Endothelial cell of umbilical vein (primary cell): ENCODE results near the gene CRNN. TPM values are rescaled to one million over a fixed set of nuclear protein-coding genes. Genes with fewer than 3 reads are reported as not detected.

Source experiments
- BruUV-seq: library from RNA; stranded (reverse); fragments of 400-500 nt; replicated peaks from 2 replicates; lab custom pipeline; 2021; lab: Mats Ljungman, UMichigan
- CTCF ChIA-PET: fragments of 300-600, 350-600 bp; sonication (Branson Sonifier 250); formaldehyde crosslinking; loops from one replicate; lab custom pipeline; 2021; ENCODE audit warnings: antibody characterized with exemption, inconsistent platforms; lab: Charles Lee
- POLR2A ChIA-PET: fragments of 300-600, 350-600 bp; sonication (Branson Sonifier 250); formaldehyde crosslinking; loops from one replicate; lab custom pipeline; 2021; ENCODE audit warnings: antibody characterized with exemption, inconsistent platforms; lab: Charles Lee
- DNase-seq: peaks from one replicate; pipeline ENCODE4 v3.0.0-alpha.2; 2011; ENCODE audit warnings: low read depth, low spot score
- FAIRE-seq: peaks from 2 replicates; lab custom pipeline; 2011; peaks lifted over from hg19 to GRCh38; lab: Jason Lieb, UNC
- H2AFZ ChIP-seq: 2 replicates; pipeline ENCODE4 v1.6.0; 2012; ENCODE audit warnings: low read depth, low read length, control low read depth, inconsistent platforms
- H3K27ac ChIP-seq: 2 replicates; pipeline ENCODE4 v1.5.1; 2011; ENCODE audit warnings: low read depth, mild to moderate bottlenecking, control low read depth, low read length, moderate library complexity; ENCODE audit not compliant: insufficient read depth
- H3K27me3 ChIP-seq, 2 experiments: 2 replicates each; pipeline versions ENCODE4 v1.6.0 to v1.6.1; 2011; ENCODE audit warnings: low read length in 2 of 2, mixed read lengths in 1 of 2; ENCODE audit not compliant: control insufficient read depth in 2 of 2, insufficient read depth in 2 of 2
- H3K36me3 ChIP-seq, 2 experiments: 2 replicates in 1 of 2; 3 replicates in 1 of 2; pipeline ENCODE4 v1.5.1; 2011; ENCODE audit warnings: low read length in 2 of 2, mild to moderate bottlenecking in 1 of 2, moderate library complexity in 1 of 2; ENCODE audit not compliant: control insufficient read depth in 2 of 2, insufficient read depth in 2 of 2; ENCODE audit errors: extremely low read depth in 1 of 2
- H3K4me1 ChIP-seq: 3 replicates; pipeline ENCODE4 v1.5.1; 2011; ENCODE audit warnings: mild to moderate bottlenecking, low read length; ENCODE audit not compliant: control insufficient read depth, insufficient read depth; ENCODE audit errors: extremely low read depth
- H3K4me2 ChIP-seq: 2 replicates; pipeline ENCODE4 v1.6.1; 2011; ENCODE audit warnings: low read length, control low read depth, mixed read lengths; ENCODE audit not compliant: insufficient read depth
- H3K4me3 ChIP-seq, 3 experiments: fragments of 200-600 bp in 1 of 3; sonication (generic), shearing (Covaris generic) in 1 of 3; replicated peaks in 1 of 3; 2 replicates each; pipeline ENCODE4 v1.5.1; 2011 to 2016; ENCODE audit warnings: control low read depth in 3 of 3, low read length in 3 of 3, mild to moderate bottlenecking in 2 of 3, inconsistent platforms in 1 of 3, low read depth in 1 of 3, moderate library complexity in 1 of 3; ENCODE audit not compliant: insufficient read depth in 1 of 3
- H3K79me2 ChIP-seq: 2 replicates; pipeline ENCODE4 v1.6.0; 2012; ENCODE audit warnings: low read length, inconsistent platforms; ENCODE audit not compliant: control insufficient read depth, insufficient read depth
- H3K9ac ChIP-seq: replicated peaks from 2 replicates; pipeline ENCODE3; 2011; ENCODE audit warnings: low read length, control low read depth; ENCODE audit not compliant: insufficient read depth; ENCODE audit errors: extremely low read depth
- H3K9me1 ChIP-seq: replicated peaks from 3 replicates; pipeline ENCODE4 v1.6.0; 2011; ENCODE audit warnings: mild to moderate bottlenecking, low read length; ENCODE audit not compliant: control insufficient read depth, insufficient read depth; ENCODE audit errors: extremely low read depth
- H3K9me3 ChIP-seq: replicated peaks from 2 replicates; pipeline ENCODE4 v1.5.1; 2012; ENCODE audit warnings: low read length, inconsistent platforms; ENCODE audit not compliant: control insufficient read depth, insufficient read depth
- H4K20me1 ChIP-seq: replicated peaks from 2 replicates; pipeline ENCODE3; 2011; ENCODE audit warnings: mild to moderate bottlenecking, low read length; ENCODE audit not compliant: control insufficient read depth, insufficient read depth; ENCODE audit errors: extremely low read depth
- CTCF ChIP-seq, 2 donors: IDR thresholded peaks; 1 replicate in 1 of 2; 2 replicates in 1 of 2; pipeline ENCODE4 v1.5.1; 2011; ENCODE audit warnings: low read length in 2 of 2, mild to moderate bottlenecking in 2 of 2, moderate library complexity in 2 of 2, control low read depth in 1 of 2, inconsistent platforms in 1 of 2, low read depth in 1 of 2; ENCODE audit not compliant: insufficient read depth in 1 of 2; ENCODE audit errors: extremely low read depth in 1 of 2
- EZH2 ChIP-seq: IDR thresholded peaks from 2 replicates; pipeline ENCODE4 v1.6.1; 2012; ENCODE audit warnings: borderline replicate concordance, low read depth, mild to moderate bottlenecking, moderate library complexity, low read length, inconsistent platforms; ENCODE audit not compliant: severe bottlenecking
- JUN ChIP-seq: IDR thresholded peaks from 2 replicates; pipeline ENCODE4 v1.6.1; 2011; ENCODE audit warnings: borderline replicate concordance, low read depth; ENCODE audit not compliant: insufficient read length, insufficient read depth
- MYC ChIP-seq: IDR thresholded peaks from one replicate; pipeline ENCODE4 v1.6.1; 2011; ENCODE audit warnings: mild to moderate bottlenecking, low read depth, low read length
- POLR2A ChIP-seq: IDR thresholded peaks from 2 replicates; pipeline ENCODE4 v1.6.1; 2012; ENCODE audit warnings: low read depth, mild to moderate bottlenecking, control low read depth, low read length
- dilution Hi-C: fragments of 300-500 bp; cut with MboI; formaldehyde crosslinking; loops from one replicate; pipeline ENCODE4 v1.15.0; 2019; ENCODE audit warnings: low sequenced_read_pairs; ENCODE audit not compliant: extremely low pct_ligation_motif_present
- intact Hi-C: fragments of 100-400 bp; cut with micrococcal nuclease; formaldehyde crosslinking; loops from one replicate; pipeline ENCODE4 v1.10.0; 2022
- polyA plus RNA-seq, 4 experiments: library from polyadenylated mRNA; depleted of rRNA in 3 of 4; stranded (reverse) in 3 of 4; unstranded in 1 of 4; fragments of >200 nt; gene quantifications; 2 replicates each; pipeline versions ENCODE4 v1.2.1 to v1.2.3, GENCODE V29; 2011 to 2012; ENCODE audit warnings: missing spikeins in 1 of 4
- small RNA-seq: library from RNA; depleted of rRNA; stranded (forward); fragments of <200 nt; gene quantifications from one replicate; pipeline ENCODE3, GENCODE V24; 2012; ENCODE audit warnings: low replicate concordance, low read depth; ENCODE audit not compliant: insufficient read depth, insufficient read length
- total RNA-seq: library from RNA; stranded (reverse); gene quantifications from 2 replicates; pipeline ENCODE4 v1.2.3, GENCODE V29; 2021
- TF ChIP-seq, protein P1 (sequence below): IDR thresholded peaks from 2 replicates; pipeline ENCODE4 v1.6.1; 2011; ENCODE audit not compliant: insufficient read depth, insufficient read length

CRNN gene
- total and polyA plus RNA-seq, 2 donors (not counting 3 experiments of a cell fraction or from before 2014, with no cell fraction given) = not detected

DNA sequence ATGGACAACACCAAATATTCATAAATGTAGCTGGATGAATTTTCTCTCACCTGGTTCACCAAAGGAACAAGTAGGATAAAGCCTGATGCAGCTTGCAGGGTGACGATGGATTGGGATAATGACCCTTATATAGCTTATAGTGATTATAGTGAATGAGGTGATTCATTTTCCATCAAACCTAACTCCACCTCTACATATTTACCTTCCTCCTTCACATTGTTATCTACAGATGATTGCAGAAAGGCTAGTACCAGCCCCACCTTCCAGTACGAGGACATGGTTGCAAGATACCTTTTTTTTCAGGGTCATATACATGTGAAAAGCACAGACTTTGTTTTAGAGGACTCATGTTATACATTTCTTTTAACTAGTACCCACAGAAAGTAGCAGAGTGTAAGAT lies 54.2 kb downstream of the CRNN start, which contains the start of gene FLG2:
Gene FLG2 (minus strand): TSS at position 101 of the 400 bp plus-strand sequence. CDS start 1,122 bp downstream, outside the sequence.
- Histone ChIP-seq H3K9ac (no peak within 1 kb of the TSS), H3K4me3 (no peak within 1 kb of the TSS), H3K9me1 (no peaks in the 10 kb centered on the region), H3K9me3 (no peaks in the 10 kb centered on the region), H3K4me1 (no peaks in the 10 kb centered on the region), H3K4me2 (no peak within 1 kb of the TSS), H3K36me3 (no peaks in the 10 kb centered on the region), H3K79me2 (no peaks in the 10 kb centered on the region), H3K27ac (no peak within 1 kb of the TSS), H4K20me1 (no peaks in the 10 kb centered on the region), H2AFZ (no peak within 1 kb of the TSS), H3K27me3 (no peaks in the 10 kb centered on the region)
- BruUV-seq = no TSS peak
- DNase-seq = no peak
- CTCF ChIA-PET = interaction anchor here (0.6 to 2.8 kb wide), 2 partner anchors 11 to 12 kb away, joined by 3 to 14 read pairs; no protein-coding TSS in a partner anchor
- POLR2A ChIA-PET = no interaction called here
- dilution Hi-C loops (no loop called here), intact Hi-C loops (no loop called here)
- TF ChIP-seq MYC = no peak
- TF ChIP-seq POLR2A = no peak
- no peak for TF ChIP-seq CTCF (IDR thresholded peaks at IDR 0.05; ENCODE audit: extremely low read depth in 1 of 2, insufficient read depth in 1 of 2, low read depth in 1 of 2, low read length in 2 of 2)
- no peak for TF ChIP-seq EZH2
- no peak for TF ChIP-seq JUN
- TF ChIP-seq, protein P1, sequence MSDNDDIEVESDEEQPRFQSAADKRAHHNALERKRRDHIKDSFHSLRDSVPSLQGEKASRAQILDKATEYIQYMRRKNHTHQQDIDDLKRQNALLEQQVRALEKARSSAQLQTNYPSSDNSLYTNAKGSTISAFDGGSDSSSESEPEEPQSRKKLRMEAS = no peak
- FAIRE-seq = no peak

Small RNAs within 50 kb of the gene (small RNA-seq; reads per million reads assigned to genes)
- not detected for gene HMGN3P1

Other genes starting within 250 kb of the CRNN start
- not detected in 2 replicates for gene HRNR, start 190.1 kb downstream of the CRNN start, total RNA-seq
- not detected in 2 replicates for gene HRNR, start 190.1 kb downstream of the CRNN start, polyA plus RNA-seq
- not detected in 2 replicates for gene FLG, start 89.0 kb downstream of the CRNN start, total RNA-seq
- not detected in 2 replicates for gene FLG, start 89.0 kb downstream of the CRNN start, polyA plus RNA-seq
- not detected in 2 replicates for gene FLG2, start 54.3 kb downstream of the CRNN start, total RNA-seq
- gene FLG2, start 54.3 kb downstream of the CRNN start, polyA plus RNA-seq = not detected in 2 replicates
- not detected in 2 replicates for gene LCE5A, start 96.5 kb upstream of the CRNN start, total RNA-seq
- not detected in 2 replicates for gene LCE5A, start 96.5 kb upstream of the CRNN start, polyA plus RNA-seq
- gene CRCT1, start 100.2 kb upstream of the CRNN start, total RNA-seq = not detected in 2 replicates
- gene CRCT1, start 100.2 kb upstream of the CRNN start, polyA plus RNA-seq = not detected in 2 replicates
- not detected in 2 replicates for gene LCE3E, start 152.5 kb upstream of the CRNN start, total RNA-seq
- not detected in 2 replicates for gene LCE3E, start 152.5 kb upstream of the CRNN start, polyA plus RNA-seq
- not detected in 2 replicates for gene LCE3D, start 166.3 kb upstream of the CRNN start, total RNA-seq
- not detected in 2 replicates for gene LCE3D, start 166.3 kb upstream of the CRNN start, polyA plus RNA-seq
- gene LCE3C, start 186.0 kb upstream of the CRNN start, total RNA-seq = not detected in 2 replicates
- gene LCE3C, start 186.0 kb upstream of the CRNN start, polyA plus RNA-seq = not detected in 2 replicates
- not detected in 2 replicates for gene LCE3B, start 199.5 kb upstream of the CRNN start, total RNA-seq
- gene LCE3B, start 199.5 kb upstream of the CRNN start, polyA plus RNA-seq = not detected in 2 replicates
- gene LCE3A, start 208.8 kb upstream of the CRNN start, total RNA-seq = not detected in 2 replicates
- gene LCE3A, start 208.8 kb upstream of the CRNN start, polyA plus RNA-seq = not detected in 2 replicates
- not detected in 2 replicates for gene LCE2D, start 249.1 kb upstream of the CRNN start, total RNA-seq
- not detected in 2 replicates for gene LCE2D, start 249.1 kb upstream of the CRNN start, polyA plus RNA-seq